ENCODE measurements around the gene HCFC1R1.
"Not testable (repeated sequence)": the region's sequence is repeated elsewhere in the genome, so short reads cannot be mapped to it uniquely, and the experiment has no call there.

Gene HCFC1R1

GRCh38 chr16:3023669-3024478 is at the start of gene HCFC1R1, which contains the start of gene THOC6:
TSS of gene HCFC1R1 (minus strand) at chr16:3023942. CDS start at chr16:3023941, 1 bp downstream.
TSS of gene THOC6 (plus strand) at chr16:3024035. CDS start at chr16:3024327, 292 bp downstream.
- TF ChIP-seq CTCF (IDR thresholded peaks at IDR 0.05; ENCODE audit: low read length, missing control alignments) = no peak
- DNase-seq (ENCODE audit: low read depth) = peak; percentile 99
- peak within 1 kb of the TSS; percentile 80 for H3K4me3 ChIP-seq (replicated peaks; ENCODE audit: low read depth, low read length)

- no peak for DNase-seq (ENCODE audit: low read depth)
- TF ChIP-seq CTCF (IDR thresholded peaks at IDR 0.05; ENCODE audit: low read length, missing control alignments) = no peak
- H3K4me3 ChIP-seq (replicated peaks; ENCODE audit: low read depth, low read length) = no peak overlapping the region
Observed at GRCh38 chr16:3073448-3073847, 49.7 kb upstream of the HCFC1R1 start.

- not testable (repeated sequence) for DNase-seq (ENCODE audit: low read depth); H3K4me3 ChIP-seq (replicated peaks; ENCODE audit: low read depth, low read length)
Observed at GRCh38 chr16:3072576-3073263, 49.0 kb upstream of the HCFC1R1 start.

GRCh38 chr16:3072148-3072547 is 48.4 kb upstream of the HCFC1R1 start:
- not testable (repeated sequence) for DNase-seq (ENCODE audit: low read depth); H3K4me3 ChIP-seq (replicated peaks; ENCODE audit: low read depth, low read length)

- H3K4me3 ChIP-seq (replicated peaks; ENCODE audit: low read depth, low read length) = no peak overlapping the region
- no peak for DNase-seq (ENCODE audit: low read depth)
- no peak for TF ChIP-seq CTCF (IDR thresholded peaks at IDR 0.05; ENCODE audit: low read length, missing control alignments)
Observed at GRCh38 chr16:3071655-3072054, 47.9 kb upstream of the HCFC1R1 start.

- TF ChIP-seq CTCF (IDR thresholded peaks at IDR 0.05; ENCODE audit: low read length, missing control alignments) = no peak
- DNase-seq (ENCODE audit: low read depth) = no peak
- no peak overlapping the region for H3K4me3 ChIP-seq (replicated peaks; ENCODE audit: low read depth, low read length)
Observed at GRCh38 chr16:3070608-3071111, 46.9 kb upstream of the HCFC1R1 start.

- not testable (repeated sequence) for H3K4me3 ChIP-seq (replicated peaks; ENCODE audit: low read depth, low read length); DNase-seq (ENCODE audit: low read depth)
Observed at GRCh38 chr16:3069146-3069545, 45.4 kb upstream of the HCFC1R1 start.

- no peak for TF ChIP-seq CTCF (IDR thresholded peaks at IDR 0.05; ENCODE audit: low read length, missing control alignments)
- no peak for DNase-seq (ENCODE audit: low read depth)
- H3K4me3 ChIP-seq (replicated peaks; ENCODE audit: low read depth, low read length) = no peak overlapping the region
Observed at GRCh38 chr16:3068487-3068886, 44.7 kb upstream of the HCFC1R1 start.

Measured in fibroblast of pulmonary artery (primary cell).